ENCODE data around the gene ARTN.

The ARTN gene

DNA sequence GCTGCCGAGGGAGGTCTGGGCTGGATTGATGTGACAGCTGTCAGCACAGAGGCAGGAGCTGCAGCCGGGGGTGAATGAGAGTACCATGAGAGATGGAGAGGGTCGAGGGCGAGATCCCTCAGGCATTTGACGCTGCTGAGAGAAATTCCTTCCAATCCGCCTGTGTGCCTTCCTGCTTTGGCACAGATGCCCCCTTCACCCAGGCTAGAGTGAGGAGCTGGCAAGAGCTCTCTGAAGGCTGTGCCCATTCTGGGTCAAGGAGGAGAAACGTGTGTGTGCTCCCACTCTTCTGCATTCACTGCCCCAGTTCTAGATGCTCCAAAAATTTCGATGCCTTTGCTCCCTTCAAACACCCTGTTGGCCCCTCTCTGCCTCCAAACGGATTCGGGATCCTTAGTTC is 4.8 kb downstream of the ARTN start:
- TF ChIP-seq TAF1 (IDR thresholded peaks at IDR 0.05; ENCODE audit: low read depth): no peak
- TF ChIP-seq, protein P1, sequence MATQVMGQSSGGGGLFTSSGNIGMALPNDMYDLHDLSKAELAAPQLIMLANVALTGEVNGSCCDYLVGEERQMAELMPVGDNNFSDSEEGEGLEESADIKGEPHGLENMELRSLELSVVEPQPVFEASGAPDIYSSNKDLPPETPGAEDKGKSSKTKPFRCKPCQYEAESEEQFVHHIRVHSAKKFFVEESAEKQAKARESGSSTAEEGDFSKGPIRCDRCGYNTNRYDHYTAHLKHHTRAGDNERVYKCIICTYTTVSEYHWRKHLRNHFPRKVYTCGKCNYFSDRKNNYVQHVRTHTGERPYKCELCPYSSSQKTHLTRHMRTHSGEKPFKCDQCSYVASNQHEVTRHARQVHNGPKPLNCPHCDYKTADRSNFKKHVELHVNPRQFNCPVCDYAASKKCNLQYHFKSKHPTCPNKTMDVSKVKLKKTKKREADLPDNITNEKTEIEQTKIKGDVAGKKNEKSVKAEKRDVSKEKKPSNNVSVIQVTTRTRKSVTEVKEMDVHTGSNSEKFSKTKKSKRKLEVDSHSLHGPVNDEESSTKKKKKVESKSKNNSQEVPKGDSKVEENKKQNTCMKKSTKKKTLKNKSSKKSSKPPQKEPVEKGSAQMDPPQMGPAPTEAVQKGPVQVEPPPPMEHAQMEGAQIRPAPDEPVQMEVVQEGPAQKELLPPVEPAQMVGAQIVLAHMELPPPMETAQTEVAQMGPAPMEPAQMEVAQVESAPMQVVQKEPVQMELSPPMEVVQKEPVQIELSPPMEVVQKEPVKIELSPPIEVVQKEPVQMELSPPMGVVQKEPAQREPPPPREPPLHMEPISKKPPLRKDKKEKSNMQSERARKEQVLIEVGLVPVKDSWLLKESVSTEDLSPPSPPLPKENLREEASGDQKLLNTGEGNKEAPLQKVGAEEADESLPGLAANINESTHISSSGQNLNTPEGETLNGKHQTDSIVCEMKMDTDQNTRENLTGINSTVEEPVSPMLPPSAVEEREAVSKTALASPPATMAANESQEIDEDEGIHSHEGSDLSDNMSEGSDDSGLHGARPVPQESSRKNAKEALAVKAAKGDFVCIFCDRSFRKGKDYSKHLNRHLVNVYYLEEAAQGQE (IDR thresholded peaks at IDR 0.05; ENCODE audit: low read depth): no peak
- no peak for TF ChIP-seq FOXM1 (IDR thresholded peaks at IDR 0.05; ENCODE audit: borderline replicate concordance, low read depth)
- TF ChIP-seq ZBTB7A (IDR thresholded peaks at IDR 0.05; ENCODE audit: low read depth): no peak
- TF ChIP-seq TEAD4 (IDR thresholded peaks at IDR 0.05): no peak
- no peak for TF ChIP-seq RAD21 (IDR thresholded peaks at IDR 0.05; ENCODE audit: low read depth)
- TF ChIP-seq, protein P2, sequence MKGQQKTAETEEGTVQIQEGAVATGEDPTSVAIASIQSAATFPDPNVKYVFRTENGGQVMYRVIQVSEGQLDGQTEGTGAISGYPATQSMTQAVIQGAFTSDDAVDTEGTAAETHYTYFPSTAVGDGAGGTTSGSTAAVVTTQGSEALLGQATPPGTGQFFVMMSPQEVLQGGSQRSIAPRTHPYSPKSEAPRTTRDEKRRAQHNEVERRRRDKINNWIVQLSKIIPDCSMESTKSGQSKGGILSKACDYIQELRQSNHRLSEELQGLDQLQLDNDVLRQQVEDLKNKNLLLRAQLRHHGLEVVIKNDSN (IDR thresholded peaks at IDR 0.05): no peak
- TF ChIP-seq CEBPB (IDR thresholded peaks at IDR 0.05): no peak
- no peak for TF ChIP-seq TCF12 (IDR thresholded peaks at IDR 0.05; ENCODE audit: low read depth)
- no peak for TF ChIP-seq EGR1 (IDR thresholded peaks at IDR 0.05)

DNA sequence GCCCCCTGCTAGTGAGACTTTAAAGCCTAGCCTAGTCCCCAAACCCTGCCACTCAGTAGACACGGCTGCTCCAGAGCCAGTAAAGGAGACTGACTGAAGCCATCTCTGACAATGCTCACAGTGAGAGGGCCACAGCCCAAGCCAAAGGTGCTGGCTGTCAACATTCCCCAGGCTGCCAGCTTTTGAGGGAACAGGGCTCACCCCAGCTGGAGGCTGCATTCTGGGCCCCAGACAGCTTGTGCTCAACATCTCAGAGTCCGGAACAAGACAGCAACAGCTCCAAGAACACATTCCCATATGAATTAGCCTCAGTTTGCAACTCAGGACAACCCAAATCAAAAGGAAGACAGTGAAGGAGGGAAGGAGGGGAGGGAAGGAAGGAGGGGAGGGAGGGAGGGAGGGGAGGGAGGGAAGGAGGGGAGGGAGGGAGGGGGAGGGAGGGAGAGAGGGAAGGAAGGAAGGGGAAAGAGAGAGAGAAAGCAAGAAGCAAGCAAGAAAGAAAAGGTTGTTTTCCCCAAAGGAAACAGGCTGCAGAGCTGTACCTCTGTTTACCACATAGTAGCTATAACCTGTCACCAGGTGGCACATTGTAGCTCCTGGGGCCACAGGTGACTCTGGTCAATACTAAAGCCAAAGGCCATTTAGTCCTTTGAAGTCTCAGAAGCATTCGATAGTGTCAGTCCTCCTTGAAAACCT is 5.4 kb downstream of the ARTN start:
- TF ChIP-seq CEBPB (IDR thresholded peaks at IDR 0.05): no peak
- TF ChIP-seq ZBTB7A (IDR thresholded peaks at IDR 0.05; ENCODE audit: low read depth): no peak
- TF ChIP-seq CREB1 (IDR thresholded peaks at IDR 0.05; ENCODE audit: low read depth): no peak
- TF ChIP-seq, protein P3, sequence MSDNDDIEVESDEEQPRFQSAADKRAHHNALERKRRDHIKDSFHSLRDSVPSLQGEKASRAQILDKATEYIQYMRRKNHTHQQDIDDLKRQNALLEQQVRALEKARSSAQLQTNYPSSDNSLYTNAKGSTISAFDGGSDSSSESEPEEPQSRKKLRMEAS (IDR thresholded peaks at IDR 0.05): no peak
- TF ChIP-seq FOXM1 (IDR thresholded peaks at IDR 0.05; ENCODE audit: borderline replicate concordance, low read depth): no peak
- TF ChIP-seq NFIC (IDR thresholded peaks at IDR 0.05): no peak
- no peak for TF ChIP-seq YY1 (IDR thresholded peaks at IDR 0.05; ENCODE audit: low read depth)
- no peak for TF ChIP-seq RAD21 (IDR thresholded peaks at IDR 0.05; ENCODE audit: low read depth)
- TF ChIP-seq TCF12 (IDR thresholded peaks at IDR 0.05; ENCODE audit: low read depth): no peak
- TF ChIP-seq EP300 (IDR thresholded peaks at IDR 0.05; ENCODE audit: borderline replicate concordance): no peak
- TF ChIP-seq EGR1 (IDR thresholded peaks at IDR 0.05): no peak
- TF ChIP-seq TAF1 (IDR thresholded peaks at IDR 0.05; ENCODE audit: low read depth): no peak
- TF ChIP-seq, protein P2 (IDR thresholded peaks at IDR 0.05): no peak
- TF ChIP-seq, protein P1 (IDR thresholded peaks at IDR 0.05; ENCODE audit: low read depth): no peak
- TF ChIP-seq TEAD4 (IDR thresholded peaks at IDR 0.05): no peak

DNA sequence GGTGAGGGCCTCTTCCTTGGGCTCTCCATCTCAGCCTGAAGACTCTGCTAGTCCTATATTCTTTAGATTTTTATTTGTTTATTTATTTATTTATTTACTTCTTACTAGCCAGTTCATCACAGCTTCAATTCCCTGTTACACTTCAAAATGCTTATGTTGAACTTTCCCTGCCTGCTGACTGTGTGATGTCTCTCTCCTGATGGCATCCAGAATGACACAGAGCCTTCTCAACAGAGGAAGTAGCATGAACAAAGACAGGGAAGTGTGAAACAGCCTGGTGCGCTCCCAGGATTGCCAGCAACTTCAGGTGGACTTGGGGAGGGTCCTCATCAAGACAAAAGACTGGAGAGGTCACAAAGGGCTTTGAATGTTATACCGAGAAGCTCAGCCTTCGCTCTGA is 8.8 kb downstream of the ARTN start:
- TF ChIP-seq YY1 (IDR thresholded peaks at IDR 0.05; ENCODE audit: low read depth) (no peak), CREB1 (IDR thresholded peaks at IDR 0.05; ENCODE audit: low read depth) (no peak), RAD21 (IDR thresholded peaks at IDR 0.05; ENCODE audit: low read depth) (no peak), CEBPB (IDR thresholded peaks at IDR 0.05) (no peak), TAF1 (IDR thresholded peaks at IDR 0.05; ENCODE audit: low read depth) (no peak), ZBTB7A (IDR thresholded peaks at IDR 0.05; ENCODE audit: low read depth) (no peak), EP300 (IDR thresholded peaks at IDR 0.05; ENCODE audit: borderline replicate concordance) (no peak), NFIC (IDR thresholded peaks at IDR 0.05) (no peak), EGR1 (IDR thresholded peaks at IDR 0.05) (no peak), FOXM1 (IDR thresholded peaks at IDR 0.05; ENCODE audit: borderline replicate concordance, low read depth) (no peak), TCF12 (IDR thresholded peaks at IDR 0.05; ENCODE audit: low read depth) (no peak)
- TF ChIP-seq, protein P3 (IDR thresholded peaks at IDR 0.05): no peak
- TF ChIP-seq, protein P1 (IDR thresholded peaks at IDR 0.05; ENCODE audit: low read depth): no peak
- TF ChIP-seq, protein P2 (IDR thresholded peaks at IDR 0.05): no peak
